ENCODE data around the gene TMEM174. TPM values are rescaled to one million over a fixed set of nuclear protein-coding genes. Genes with fewer than 3 reads are reported as not detected.

TMEM174 gene
- total RNA-seq (not detected), polyA plus RNA-seq (not detected)
- long read RNA-seq, donor 1, result 0 reads
- long read RNA-seq, donor 2, result 0 reads
- long read RNA-seq, donor 3, result 0 reads
- long read RNA-seq, donor 4, result 0 reads
- long read RNA-seq, donor 5, result 0 reads
- long read RNA-seq, donor 6, result 0 reads
- long read RNA-seq, donor 7, result 0 reads
- long read RNA-seq, donor 8, result 0 reads
- long read RNA-seq, donor 9, result 0 reads
- long read RNA-seq, donor 10, result 0 reads

- no peak for DNase-seq
- TF ChIP-seq EP300 (IDR thresholded peaks at IDR 0.05), result no peak
- TF ChIP-seq, protein P1, sequence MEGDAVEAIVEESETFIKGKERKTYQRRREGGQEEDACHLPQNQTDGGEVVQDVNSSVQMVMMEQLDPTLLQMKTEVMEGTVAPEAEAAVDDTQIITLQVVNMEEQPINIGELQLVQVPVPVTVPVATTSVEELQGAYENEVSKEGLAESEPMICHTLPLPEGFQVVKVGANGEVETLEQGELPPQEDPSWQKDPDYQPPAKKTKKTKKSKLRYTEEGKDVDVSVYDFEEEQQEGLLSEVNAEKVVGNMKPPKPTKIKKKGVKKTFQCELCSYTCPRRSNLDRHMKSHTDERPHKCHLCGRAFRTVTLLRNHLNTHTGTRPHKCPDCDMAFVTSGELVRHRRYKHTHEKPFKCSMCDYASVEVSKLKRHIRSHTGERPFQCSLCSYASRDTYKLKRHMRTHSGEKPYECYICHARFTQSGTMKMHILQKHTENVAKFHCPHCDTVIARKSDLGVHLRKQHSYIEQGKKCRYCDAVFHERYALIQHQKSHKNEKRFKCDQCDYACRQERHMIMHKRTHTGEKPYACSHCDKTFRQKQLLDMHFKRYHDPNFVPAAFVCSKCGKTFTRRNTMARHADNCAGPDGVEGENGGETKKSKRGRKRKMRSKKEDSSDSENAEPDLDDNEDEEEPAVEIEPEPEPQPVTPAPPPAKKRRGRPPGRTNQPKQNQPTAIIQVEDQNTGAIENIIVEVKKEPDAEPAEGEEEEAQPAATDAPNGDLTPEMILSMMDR (IDR thresholded peaks at IDR 0.05), result no peak
- TF ChIP-seq POLR2AphosphoS5 (IDR thresholded peaks at IDR 0.05), result no peak
- TF ChIP-seq POLR2A (IDR thresholded peaks at IDR 0.05), result no peak
- H3K27me3 ChIP-seq, result peaks cover 0 to 37% (median 0%) of the 10 kb centered on the region in 3 donors
- no peaks in the 10 kb centered on the region for H3K4me1 ChIP-seq
- 93 to 98% (median 95%) methylated on average over 5 of the region's 5 CpGs for WGBS, 5 donors
- H3K4me3 ChIP-seq, result no peak within 1 kb of the TSS
- no peaks in the 10 kb centered on the region for H3K36me3 ChIP-seq
- intact Hi-C loops (cut with DNase I; ENCODE audit: low total_unique reads), result no loop called here
- peaks cover 0 to 6% (median 0%) of the 10 kb centered on the region in 4 donors for H3K9me3 ChIP-seq
- no peak within 1 kb of the TSS for H3K27ac ChIP-seq
Observed at GRCh38 chr5:73172951-73173350, at the start of gene TMEM174. Gene TMEM174 (plus strand): TSS chr5:73173193. CDS start chr5:73173244, 51 bp downstream.

- peaks cover 6 to 19% (median 14%) of the 10 kb centered on the region in 4 donors for H3K4me1 ChIP-seq
- 66 to 80% (median 68%) methylated on average over 4 of the region's 4 CpGs for WGBS, 5 donors
- no peak overlapping the region for H3K4me3 ChIP-seq
- no peaks in the 10 kb centered on the region for H3K9me3 ChIP-seq
- H3K36me3 ChIP-seq, result no peaks in the 10 kb centered on the region
- no peak overlapping the region for H3K27ac ChIP-seq
- intact Hi-C loops (cut with DNase I; ENCODE audit: low total_unique reads), result no loop called here
- TF ChIP-seq POLR2A (IDR thresholded peaks at IDR 0.05) (no peak), POLR2AphosphoS5 (IDR thresholded peaks at IDR 0.05) (no peak), EP300 (IDR thresholded peaks at IDR 0.05) (no peak)
- TF ChIP-seq, protein P1 (IDR thresholded peaks at IDR 0.05), result no peak
- H3K27me3 ChIP-seq, result peaks cover 0 to 51% (median 5%) of the 10 kb centered on the region in 3 donors
- DNase-seq, result no peak
Observed at GRCh38 chr5:73125289-73125688, 47.7 kb upstream of the TMEM174 start.

DNA sequence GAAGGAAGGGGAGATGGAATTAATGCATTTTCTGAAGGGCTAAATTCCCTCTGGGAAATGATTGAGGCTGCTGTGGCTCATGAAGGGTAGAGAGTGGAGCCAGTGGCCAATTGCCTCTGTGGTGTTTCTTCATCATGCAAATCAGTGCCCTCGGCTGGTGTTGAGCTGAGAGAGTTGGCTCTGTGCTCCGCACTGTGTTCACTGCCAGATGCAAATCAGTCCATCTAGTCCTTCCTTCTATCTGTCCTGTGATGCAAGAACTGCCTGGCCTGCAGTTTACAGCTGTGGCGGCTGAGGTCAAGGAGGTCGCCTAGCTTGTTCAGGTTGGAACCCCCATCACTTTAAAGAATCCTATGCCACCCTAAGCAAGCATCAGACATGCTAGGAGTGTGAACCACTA, 46.6 kb upstream of the TMEM174 start:
- no peak for DNase-seq
- WGBS, 5 donors, result 78 to 89% (median 80%) methylated on average over 4 of the region's 4 CpGs
- H3K9me3 ChIP-seq, result no peaks in the 10 kb centered on the region
- H3K27ac ChIP-seq, result no peak overlapping the region
- TF ChIP-seq EP300 (IDR thresholded peaks at IDR 0.05), result no peak
- TF ChIP-seq POLR2A (IDR thresholded peaks at IDR 0.05), result no peak
- TF ChIP-seq, protein P1 (IDR thresholded peaks at IDR 0.05), result no peak
- no peak for TF ChIP-seq POLR2AphosphoS5 (IDR thresholded peaks at IDR 0.05)
- no peak overlapping the region for H3K4me3 ChIP-seq
- H3K27me3 ChIP-seq, result peaks cover 0 to 42% (median 4%) of the 10 kb centered on the region in 3 donors
- H3K4me1 ChIP-seq, result peaks cover 0 to 9% (median 4%) of the 10 kb centered on the region in 4 donors
- H3K36me3 ChIP-seq, result no peaks in the 10 kb centered on the region
- intact Hi-C loops (cut with DNase I; ENCODE audit: low total_unique reads), result no loop called here

DNA sequence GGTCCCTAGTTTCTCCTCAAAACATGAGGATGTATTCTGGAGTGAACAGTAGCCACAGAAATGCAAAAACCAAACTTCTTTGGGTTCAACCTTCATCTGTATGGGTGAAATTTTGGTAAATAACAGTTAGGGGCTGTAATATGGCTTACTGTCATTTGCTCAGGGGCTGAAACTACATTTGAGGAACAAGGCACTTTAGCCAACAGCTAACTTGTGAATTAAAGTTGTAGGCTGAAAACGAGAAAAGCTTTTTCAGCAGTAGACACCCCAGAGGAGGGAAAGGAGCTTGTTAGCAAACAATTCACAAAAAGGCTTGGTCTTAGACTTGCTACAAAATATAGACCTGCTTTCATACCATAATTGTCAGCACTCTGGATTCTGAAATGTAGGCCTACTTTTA, 46.0 kb upstream of the TMEM174 start:
- Histone ChIP-seq H3K27me3 (peaks cover 0 to 36% (median 4%) of the 10 kb centered on the region in 3 donors), H3K4me1 (peaks cover 0 to 8% (median 4%) of the 10 kb centered on the region in 4 donors), H3K36me3 (no peaks in the 10 kb centered on the region), H3K4me3 (no peak overlapping the region), H3K27ac (no peak overlapping the region), H3K9me3 (no peaks in the 10 kb centered on the region)
- intact Hi-C loops (cut with DNase I; ENCODE audit: low total_unique reads), result no loop called here
- TF ChIP-seq, protein P1 (IDR thresholded peaks at IDR 0.05), result no peak
- TF ChIP-seq EP300 (IDR thresholded peaks at IDR 0.05) (no peak), POLR2AphosphoS5 (IDR thresholded peaks at IDR 0.05) (no peak), POLR2A (IDR thresholded peaks at IDR 0.05) (no peak)
- WGBS, 5 donors, result 59 to 80% (median 74%) methylated on average over 1 of the region's 1 CpG
- no peak for DNase-seq
